Activated CD4-positive, alpha-beta T cell treated with anti-CD3 and anti-CD28 coated beads, Interleukin-2, Interleukin-4, amounts not matched to agents 100 ng/mL and 50 ng/mL, durations not matched to agents 16 hours and 8 hours (primary cell): ENCODE measurements around the gene IQGAP2.

Source experiments
- DNase-seq: peaks from one replicate; pipeline ENCODE4 v3.0.0-alpha.2; 2020; ENCODE audit warnings: low spot score

IQGAP2 gene

DNA sequence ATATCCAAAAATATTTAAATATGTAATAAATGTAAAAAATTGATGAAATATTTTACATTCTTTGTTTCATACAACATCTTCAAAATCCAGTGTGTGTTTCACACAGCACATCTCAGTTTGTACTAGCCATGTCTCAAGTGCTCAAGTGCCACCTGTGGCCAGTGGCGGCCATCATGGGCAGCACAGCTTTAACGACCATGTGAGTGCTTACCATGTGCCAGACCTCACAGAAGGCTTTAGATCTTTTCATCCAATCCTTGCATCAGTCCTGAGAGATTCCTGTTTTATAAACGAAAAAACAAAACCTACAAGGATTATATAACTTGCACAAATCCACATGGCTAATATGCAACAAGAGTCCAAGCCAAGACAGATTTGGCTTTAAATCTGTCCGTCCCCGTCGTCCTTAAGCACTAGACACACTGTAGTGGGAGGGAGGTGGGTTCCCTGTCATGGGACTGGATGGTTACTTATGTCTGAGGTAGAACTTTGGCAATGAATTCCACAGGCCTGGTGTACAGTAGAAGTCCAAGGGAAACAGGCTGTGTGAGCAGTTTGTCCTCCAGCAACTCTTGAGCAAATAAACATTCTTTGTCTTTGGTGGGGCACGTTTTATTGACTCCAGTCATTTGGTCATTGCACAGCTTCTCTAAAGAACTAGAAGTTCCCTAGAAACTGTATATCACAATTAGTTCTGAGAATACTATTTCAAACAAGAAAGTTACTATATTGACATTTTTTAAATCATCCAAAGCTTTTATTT lies 287.8 kb downstream of the IQGAP2 start:
- DNase-seq: no peak

DNA sequence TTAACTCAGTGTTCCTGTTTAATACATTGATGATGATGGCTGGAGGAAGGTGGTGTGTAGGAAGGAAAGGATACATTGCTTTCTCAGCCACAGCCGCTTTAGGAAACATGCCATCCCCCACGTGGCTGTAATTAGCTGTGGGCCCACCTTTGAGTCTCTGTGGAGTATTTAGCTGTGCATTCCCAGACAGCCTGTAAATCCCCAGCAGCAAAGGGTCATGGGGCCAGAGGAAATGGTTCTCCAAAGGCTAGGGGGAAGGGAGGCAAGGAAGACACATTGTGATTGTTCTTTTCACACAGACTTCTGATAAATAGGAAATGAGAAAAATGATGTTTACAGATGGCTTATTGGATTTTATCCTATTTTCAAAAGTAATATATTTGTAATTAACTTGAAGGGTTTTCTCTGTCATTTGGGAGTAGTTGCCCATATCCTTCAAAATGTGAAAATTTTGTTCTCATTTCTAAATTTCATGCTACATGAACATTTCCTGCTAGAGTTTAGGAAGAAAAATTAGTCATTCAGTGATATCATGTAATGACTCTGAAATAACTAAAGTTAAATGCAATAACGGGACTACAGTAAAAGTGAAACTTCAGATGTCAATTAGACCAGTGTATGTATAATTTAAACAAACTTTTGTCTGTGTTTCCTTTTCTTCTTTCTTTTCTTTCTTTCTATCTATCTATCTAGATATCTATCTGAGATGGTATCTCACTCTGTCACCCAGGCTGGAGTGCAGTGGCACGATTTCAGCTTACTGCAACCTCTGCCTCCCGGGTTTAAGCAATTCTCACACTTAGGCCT lies 288.6 kb downstream of the IQGAP2 start:
- peak; percentile 69 for DNase-seq

DNA sequence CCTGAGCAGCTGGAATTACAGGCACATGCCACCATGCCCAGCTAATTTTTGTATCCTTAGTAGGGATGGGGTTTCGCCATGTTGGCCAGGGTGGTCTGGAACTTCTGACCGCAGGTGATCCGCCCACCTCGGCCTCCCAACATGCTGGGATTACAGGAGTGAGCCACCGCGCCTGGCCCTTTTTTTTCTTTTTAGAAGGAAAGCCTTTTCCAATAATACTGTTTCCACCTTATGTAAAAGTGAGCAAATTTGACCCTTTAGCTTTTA lies 289.1 kb downstream of the IQGAP2 start:
- no peak for DNase-seq

DNA sequence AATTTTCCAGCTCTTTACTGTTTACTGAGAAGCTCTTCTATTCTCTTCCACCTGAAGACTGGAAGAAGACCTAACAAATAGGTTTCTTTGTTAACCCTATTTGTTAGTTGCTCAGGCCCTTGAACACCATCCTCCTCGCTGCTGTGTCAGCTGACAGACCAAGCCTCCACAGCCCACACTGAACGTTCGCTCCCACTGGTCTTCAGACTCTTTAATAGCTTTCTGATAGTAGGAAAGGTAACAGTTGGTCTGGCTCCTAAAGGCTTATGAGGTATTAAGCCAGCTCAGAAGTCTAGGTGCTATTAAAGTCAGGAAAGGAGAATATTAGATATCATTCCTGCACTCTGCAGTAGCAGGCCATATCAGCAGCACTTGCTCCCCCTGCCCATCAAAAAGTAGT lies 289.6 kb downstream of the IQGAP2 start:
- no peak for DNase-seq

DNA sequence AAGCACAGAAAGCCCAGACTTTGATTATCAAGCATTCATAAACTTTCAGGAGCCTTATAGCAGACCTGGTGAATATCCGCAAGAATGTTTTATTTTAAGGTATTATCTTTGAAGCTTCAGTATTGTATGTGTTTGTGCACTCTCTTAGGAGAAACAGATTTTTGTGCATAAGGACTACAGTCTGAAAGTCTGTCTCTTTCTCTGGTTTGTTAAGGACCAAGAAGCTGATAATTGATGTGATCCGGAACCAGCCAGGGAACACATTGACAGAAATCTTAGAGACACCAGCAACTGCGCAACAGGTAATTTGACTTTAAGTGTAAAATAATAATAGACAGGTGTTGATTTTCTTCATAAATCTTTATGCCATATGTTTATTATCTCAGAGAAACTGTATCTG lies 290.1 kb downstream of the IQGAP2 start:
- DNase-seq: no peak

DNA sequence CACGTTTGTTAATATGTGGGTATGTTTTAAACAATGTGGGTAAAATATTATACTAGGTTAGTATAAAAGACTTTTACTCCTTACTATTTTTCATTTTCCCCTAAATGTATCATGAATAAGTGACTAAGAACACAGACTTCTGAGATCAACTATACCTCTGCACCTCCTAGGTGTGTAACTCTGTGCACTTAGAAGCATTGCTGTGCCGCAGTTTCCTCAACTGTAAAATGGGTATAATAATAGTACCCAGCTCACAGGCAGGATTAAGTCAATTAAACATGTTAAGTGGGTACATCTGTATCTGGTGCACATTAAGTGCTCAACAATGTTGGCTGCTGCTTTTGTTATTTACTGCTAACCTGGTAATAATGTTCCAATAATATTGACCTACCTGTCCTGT lies 291.2 kb downstream of the IQGAP2 start:
- no peak for DNase-seq

DNA sequence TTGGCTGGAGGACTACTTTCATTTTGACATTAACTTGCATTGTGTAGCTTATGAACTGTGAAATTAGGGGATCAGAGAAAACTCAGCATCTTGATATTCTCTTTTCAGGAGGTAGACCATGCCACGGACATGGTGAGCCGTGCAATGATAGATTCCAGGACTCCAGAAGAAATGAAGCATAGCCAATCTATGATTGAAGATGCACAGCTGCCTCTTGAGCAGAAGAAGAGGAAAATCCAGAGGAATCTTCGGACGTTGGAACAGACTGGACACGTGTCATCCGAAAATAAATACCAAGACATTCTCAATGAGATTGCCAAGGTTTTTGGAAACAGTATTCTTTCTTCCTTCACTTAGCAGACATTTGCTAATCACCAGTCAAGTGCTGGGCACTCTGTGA lies 292.3 kb downstream of the IQGAP2 start:
- DNase-seq: no peak

DNA sequence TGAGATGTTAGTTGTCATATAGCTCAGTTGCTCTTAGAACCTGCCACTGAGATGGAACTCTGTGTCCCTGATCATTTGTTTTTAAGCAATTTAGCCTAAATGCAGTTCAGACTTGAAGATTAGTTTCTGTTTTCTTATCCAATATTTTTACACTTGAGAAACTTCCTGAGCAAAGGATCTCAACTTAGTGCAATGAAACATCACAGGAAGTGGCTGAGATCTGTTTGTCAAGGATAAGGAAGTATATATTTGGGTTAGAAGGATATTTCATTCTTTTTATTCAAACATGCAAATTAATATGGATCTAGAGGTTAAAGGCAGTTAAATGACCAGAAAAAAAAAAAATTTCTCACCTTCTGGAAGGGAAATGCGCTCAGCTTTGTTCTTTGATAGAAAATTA lies 293.2 kb downstream of the IQGAP2 start:
- DNase-seq: no peak

DNA sequence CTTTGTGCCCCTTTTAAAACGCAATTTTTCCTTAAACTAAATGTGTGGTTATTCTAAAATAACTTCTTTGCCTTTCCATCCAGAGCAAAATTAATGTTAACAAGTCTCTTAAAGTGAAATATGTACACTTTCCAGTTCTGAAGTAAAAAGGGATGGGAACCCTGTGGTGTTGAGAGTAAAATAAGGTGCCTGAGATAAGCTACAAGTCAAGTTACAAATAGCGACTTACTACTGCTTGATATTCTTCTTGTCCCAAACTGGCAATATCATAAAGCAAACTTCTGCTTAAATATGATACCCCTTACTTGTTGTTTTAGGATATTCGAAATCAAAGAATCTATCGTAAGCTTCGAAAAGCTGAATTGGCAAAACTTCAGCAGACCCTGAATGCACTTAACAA lies 294.6 kb downstream of the IQGAP2 start:
- no peak for DNase-seq

DNA sequence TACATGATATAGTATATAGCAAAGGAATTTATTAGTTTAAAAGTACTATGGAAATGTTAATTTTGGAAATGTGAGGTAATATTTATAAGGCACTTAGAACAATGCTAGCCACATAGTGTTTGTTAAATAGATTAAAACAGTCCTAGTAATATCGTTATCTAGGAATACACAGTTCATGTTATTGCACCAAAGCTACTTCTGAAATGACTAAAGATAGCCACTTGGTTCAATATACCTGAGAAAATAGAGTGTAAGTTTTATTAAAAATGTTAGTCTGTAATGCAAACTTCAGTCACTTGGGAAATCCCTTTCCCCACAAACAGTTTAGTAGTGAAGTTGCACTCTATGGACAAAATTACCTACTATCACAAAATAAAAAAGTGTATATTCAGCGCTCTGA lies 297.5 kb downstream of the IQGAP2 start:
- no peak for DNase-seq

DNA sequence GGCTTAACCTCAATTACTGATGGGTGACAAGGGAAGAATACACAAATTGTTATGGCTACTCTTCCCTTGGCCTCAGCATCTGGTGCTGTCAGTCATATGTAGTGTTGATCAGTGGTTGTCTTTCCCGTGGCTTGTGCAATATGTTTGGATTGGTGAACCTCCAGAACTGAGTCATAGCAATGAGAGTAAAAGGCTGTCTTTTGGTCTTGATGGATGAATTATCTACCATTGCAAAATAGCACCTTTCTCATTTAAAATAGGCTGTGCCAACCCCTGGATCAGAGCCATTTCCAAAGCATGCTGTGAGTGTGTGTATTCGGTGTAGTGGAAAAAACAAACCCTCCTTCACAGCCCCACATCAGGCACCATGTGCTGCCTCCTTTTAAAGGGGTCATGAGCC lies 298.2 kb downstream of the IQGAP2 start:
- DNase-seq: no peak

DNA sequence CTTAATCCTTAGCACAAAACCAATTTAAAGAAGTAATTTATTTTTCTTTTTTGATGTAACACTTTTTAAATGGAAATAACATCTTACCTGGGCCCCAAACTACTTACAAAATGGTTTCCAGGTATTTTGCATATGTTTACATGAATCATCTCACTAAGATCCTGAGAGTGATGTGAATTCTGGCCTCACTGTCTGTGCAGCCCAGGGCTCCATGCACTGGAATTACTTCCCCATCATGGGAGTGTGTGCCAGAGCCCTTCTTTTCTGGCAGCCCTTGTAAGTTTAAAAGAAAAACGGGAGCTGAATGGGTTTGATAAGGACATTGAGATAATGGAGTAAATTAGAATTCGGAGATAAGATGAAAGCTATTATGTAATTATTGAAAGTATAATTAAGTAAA lies 300.6 kb downstream of the IQGAP2 start:
- no peak for DNase-seq

DNA sequence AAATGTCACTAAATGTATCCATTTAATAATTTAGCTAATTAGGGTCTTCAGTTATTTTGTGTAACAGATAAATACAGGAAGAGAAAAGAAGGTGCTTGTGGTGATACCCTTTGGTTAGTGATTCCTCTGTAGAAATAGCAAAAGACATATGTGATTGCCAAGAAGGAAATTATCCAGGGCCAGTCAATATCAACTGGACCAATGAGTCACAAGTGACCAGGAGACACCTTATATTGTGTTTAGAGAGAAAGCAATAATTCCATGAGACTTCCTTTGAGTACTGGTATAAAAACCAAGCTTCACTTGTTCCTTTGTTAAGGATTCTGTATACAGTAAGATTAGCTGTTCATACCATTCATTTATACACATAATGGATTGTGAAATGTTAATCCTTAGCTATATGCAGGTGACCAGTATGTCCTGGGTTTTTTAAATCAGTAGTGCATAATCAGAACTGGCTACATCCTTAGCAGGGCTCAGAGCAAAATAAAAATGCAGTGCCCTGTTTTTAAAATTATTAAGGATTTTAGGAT lies 301.1 kb downstream of the IQGAP2 start:
- DNase-seq: no peak

DNA sequence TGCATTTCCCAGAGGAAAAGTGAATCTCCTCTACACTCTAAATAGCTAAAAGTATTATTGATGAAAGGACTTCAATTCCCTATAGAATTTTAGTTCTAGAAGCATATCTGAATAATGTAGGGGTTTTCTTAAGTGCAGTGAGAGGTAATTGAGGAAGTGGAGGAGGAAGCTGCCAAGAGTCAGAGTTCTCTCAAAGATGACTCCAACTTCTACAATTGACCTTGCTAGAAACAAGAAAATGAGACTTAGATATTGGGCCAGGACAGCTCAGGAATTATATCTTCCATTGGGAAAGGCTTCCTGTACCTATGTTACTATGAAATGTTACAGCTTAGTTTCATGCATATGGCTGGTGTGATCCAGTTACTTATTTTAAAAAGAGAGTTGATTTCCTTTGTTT lies 302.5 kb downstream of the IQGAP2 start:
- DNase-seq: no peak

DNA sequence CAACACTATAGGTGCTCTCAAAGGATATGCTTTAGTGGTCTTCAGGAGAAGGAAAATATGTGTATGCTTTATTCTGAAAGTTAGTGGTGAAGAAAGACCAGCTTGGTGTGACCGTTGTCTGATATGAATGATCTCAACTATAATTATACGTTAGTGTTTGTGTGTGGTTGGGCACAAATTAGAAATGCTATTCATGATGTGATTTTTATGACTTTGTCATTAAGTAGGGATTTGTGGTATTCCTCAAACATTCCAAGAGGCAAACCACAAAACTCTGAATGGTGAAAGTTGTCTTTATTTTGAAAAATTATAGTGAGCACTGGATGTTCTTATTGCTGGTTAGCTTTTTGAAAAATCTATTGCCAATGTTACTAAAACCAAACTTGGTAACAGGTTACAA lies 306.7 kb downstream of the IQGAP2 start:
- DNase-seq: no peak

DNA sequence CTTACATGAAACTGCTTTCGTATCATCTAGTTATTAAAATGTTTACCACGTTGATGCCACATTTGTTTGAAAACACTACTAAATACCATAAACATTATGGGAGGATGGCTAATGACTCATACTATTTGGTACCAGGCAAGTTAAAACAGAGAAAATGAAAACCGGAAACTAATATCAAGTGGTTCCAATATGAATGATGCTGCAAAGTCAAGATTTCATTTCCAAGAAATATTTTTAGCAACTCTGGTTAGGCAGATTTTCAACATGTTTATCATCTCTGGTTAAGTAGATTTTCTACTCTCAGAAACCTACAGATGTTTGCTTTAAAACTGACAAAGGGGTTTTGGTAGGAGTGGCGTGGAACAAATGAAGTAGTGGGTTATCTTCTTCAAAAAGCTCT lies 307.9 kb downstream of the IQGAP2 start:
- DNase-seq: peak; percentile 73

DNA sequence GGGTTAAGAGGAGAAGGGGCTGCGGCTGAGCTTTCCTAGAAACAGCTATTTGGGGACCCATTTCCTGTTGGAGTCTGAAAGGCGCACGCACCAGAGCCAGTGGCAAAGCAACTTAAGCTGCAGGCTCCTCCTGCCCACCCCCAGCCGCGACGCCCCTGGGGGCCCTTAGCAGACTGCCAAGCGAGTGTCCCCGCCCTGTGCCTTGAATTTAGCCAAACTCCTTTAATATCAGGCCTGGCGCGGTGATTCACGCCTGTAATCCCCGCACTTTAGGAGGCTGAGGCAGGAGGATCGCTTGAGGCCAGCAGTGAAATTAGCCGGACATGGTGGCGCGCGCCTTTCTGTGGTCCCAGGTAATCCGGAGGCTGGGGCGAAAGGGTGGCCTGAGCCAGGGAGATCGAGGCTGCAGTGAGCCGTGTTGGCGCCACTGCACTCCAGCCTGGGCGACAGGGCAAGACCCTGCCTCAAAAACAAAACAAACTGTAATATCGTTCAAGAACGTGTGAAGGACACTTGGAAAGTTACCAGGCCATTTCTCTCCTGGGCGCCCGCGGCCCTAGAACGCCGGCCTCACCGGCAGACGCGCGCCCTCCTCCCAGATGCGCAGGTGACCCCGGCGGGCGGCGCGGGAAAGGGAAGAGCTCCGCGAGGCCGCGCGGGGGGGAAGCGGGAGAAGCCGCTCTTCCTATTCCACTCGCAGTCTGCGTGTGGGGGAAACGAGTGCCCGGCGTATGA lies 311.8 kb downstream of the IQGAP2 start:
- DNase-seq: no peak

DNA sequence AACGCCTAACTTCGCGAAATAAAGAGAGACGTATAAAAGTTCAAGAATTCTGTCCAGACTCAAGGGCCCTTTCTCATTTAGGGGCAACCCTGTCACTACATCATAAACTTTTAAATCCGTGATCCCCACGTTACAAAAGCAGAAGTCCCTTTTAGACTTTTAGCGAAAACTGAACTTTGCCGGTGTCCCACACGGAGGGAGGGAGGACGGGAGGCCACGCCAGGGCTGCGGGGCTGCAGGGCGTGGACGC lies 312.3 kb downstream of the IQGAP2 start:
- no peak for DNase-seq

DNA sequence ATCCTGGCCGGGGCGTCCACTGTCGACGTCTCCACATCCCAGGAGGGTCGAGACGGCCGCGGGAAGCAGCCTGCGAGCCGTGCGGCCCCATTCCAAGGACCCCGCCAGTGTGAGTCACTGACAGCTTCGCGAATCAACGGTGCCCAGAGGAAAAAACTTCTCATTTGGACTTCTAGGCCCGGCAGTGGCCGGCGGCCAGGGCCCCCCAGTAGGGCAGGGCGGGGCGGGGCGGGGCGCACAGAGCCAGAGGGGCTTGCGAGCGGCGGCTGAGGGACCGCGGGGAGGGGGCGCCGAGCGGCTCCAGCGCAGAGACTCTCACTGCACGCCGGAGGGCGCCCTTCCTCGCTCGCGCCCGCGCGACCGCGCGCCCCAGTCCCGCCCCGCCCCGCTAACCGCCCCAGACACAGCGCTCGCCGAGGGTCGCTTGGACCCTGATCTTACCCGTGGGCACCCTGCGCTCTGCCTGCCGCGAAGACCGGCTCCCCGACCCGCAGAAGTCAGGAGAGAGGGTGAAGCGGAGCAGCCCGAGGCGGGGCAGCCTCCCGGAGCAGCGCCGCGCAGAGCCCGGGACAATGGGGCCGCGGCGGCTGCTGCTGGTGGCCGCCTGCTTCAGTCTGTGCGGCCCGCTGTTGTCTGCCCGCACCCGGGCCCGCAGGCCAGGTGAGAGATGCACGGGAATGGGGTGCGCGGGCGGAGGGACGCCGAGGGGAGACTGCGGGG lies 312.8 kb downstream of the IQGAP2 start, which contains the start of gene F2R:
Gene F2R, plus strand, starts transcription at position 391 of the 720 bp plus-strand sequence. Its CDS starts 182 bp downstream, at position 573.
- DNase-seq: peak; percentile 57

DNA sequence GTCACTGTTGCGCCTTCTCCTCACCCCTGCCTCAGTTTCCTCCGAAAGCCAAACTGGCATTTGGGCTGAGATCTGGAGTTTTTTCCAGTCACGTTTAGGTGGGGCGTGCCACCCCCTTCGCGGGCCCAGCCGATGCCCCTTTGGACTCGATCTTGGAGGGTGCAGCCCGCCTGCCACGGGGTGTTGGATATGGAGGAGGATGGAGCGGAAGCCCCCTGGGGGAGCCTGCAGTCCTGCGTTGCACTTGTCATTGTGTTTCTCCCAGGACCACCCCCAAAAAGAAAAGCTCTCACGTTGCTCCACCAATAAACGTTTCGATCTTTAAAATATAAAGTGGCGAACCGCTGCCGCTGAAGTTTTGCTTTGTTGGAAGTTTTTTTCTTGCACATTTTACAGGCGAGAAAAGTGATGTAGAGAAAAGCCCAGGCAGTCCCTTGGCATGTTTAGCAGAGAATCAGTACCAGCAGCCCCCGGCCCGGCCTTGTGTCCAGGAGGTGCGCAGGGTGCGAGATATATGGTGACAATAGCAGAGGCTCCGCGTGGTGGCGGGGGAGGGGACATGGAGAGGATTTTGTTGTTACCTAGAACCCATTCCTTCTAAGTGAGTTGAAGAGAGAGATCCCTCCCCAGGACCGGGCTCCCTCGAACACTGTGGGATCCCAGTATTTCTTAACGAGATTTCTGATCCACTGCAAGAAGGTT lies 313.5 kb downstream of the IQGAP2 start:
- no peak for DNase-seq

DNA sequence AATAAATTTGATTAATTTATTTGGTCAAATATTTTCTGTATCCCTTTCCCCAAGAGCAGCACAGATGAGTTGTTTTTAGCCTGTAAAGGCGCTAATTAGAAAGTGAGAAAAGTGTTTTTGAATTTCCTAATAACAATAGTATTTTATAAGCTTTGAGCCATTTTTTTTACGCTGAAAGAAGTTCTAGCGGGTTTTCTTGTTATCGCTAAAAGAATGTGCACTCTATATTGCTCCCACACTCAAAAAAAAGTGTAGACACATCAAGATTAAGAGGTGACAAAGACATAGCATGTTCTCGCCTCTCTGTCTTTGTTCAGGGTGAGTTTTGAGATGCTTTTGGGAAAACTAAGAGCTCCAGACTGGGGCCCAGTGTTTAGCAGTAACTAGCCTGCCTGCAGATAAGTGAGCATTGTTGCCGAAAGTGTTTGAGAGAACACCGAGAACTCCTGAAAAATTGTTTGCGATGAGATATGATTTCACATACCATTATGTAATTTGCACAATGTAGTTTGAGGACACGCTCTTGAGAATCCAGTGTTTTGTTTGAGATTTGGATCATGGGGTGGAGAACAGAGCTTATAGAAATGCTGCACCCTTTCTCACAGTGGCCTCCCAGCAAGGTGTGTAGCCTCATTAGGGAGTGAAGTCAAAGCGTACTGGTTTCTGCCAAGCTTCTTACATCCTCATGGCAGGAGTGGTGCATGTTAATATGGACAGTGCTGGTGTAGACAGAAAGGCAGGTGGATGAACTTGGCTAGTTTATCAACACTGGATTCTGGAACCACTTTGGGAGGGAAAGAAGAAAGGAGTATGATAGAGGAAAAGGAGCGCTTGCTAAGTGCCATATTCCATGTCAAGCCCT lies 314.4 kb downstream of the IQGAP2 start:
- no peak for DNase-seq
